NB4 (cell line): ENCODE measurements around the gene MED15.

ENCODE experiments used
- CTCF ChIP-seq: IDR thresholded peaks from one replicate; pipeline ENCODE4 v1.5.1; 2012; ENCODE audit warnings: low read depth, low read length
- POLR2A ChIP-seq: IDR thresholded peaks from 2 replicates; pipeline ENCODE4 v1.6.1; 2011; ENCODE audit warnings: mild to moderate bottlenecking; ENCODE audit not compliant: insufficient read length; ENCODE audit errors: extremely low read depth

- TF ChIP-seq CTCF = no peak
- no peak for TF ChIP-seq POLR2A
These were observed 72.1 kb downstream of the MED15 start for GRCh38 chr22:20579273-20580120.
